GM21528 (cell line): Measurements from ENCODE around the gene GALM.
"Not testable (repeated sequence)": the region's sequence is repeated elsewhere in the genome, so short reads cannot be mapped to it uniquely, and the experiment has no call there.

Source experiments
- ATAC-seq: cut with Tn5 transposase; IDR thresholded peaks from one replicate; pipeline ENCODE4 v1.9.1; 2021; ENCODE audit warnings: mild to moderate bottlenecking, moderate library complexity; ENCODE audit not compliant: unreplicated experiment, low FRiP score

GALM gene

DNA sequence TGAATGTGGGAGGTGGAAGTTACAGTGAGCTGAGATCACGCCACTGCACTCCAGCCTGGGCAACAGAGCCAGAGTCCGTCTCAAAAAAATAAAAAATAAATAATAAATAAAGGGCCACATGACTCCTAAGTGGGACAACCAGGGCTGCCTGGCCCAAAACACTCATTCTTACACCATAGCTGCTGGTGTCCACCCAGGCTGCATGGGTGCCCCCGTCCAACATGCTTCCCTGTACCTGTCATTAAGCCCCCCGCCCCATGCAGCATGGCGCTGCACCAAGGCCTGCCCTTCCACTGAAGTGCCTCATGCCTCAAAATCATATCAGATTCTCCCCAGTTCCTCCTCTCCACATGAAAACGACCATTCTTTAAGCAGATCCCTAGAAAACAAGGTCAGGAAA is 10.8 kb downstream of the GALM start:
- no peak for ATAC-seq

DNA sequence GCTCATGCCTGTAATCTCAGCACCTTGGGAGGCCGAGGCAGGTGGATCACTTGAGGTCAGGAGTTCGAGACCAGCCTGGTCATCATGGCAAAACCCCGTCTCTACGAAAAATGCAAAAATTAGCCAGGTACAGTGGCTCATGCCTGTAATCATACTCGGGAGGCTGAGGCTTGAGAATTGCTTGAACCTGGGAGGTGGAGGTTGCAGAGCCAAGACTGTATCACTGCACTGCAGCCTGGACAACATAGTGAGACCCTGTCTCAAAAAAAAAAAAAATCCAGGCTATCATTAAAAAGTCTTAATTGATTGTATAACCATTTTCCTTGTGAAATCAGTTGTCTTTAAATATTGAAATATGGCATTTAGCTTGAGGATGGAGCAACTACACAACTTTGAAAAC is 15.0 kb downstream of the GALM start:
- ATAC-seq: not testable (repeated sequence)

DNA sequence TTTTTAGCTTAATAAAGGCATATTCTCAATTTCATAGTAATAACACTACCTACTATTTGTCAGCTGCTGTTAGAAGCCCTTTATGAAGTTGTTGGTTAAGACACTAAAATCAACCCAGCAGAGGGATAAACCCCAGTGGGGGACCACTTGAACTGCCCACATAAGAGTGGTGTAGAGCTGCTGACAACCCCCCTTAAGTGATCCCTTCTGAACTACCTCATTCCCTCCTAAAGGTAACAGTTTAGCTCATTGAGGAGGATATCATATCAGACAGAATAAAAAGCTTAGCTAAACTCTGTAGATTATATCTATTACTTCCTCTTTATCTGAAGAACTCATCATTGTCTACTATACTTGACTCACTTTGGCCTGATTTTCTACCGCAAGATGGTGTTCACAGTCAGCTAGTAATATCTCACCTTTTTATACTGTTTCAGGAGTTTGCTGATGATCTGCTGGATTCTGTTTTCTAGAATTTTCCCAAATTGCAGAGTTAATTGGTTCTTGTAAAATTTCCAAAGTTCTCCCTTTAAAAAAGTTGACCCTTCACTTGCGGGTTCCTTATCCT is 16.2 kb downstream of the GALM start:
- no peak for ATAC-seq

DNA sequence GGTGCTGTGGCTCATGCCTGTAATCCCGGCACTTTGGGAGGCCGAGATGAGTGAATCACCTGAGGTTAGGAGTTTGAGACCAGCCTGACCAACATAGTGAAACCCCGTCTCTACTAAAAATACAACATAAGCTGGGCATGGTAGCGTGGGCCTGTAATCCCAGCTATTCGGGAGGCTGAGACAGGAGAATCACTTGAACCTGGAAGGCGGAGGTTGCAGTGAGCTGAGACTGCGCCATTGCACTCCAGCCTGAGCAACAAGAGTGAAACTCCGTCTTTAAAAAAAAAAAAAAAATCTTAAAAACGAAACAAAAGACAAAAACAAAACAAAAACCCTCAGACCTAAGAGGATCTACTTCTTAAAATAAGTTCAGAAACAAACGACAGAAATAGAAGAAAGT is 16.7 kb downstream of the GALM start:
- not testable (repeated sequence) for ATAC-seq

DNA sequence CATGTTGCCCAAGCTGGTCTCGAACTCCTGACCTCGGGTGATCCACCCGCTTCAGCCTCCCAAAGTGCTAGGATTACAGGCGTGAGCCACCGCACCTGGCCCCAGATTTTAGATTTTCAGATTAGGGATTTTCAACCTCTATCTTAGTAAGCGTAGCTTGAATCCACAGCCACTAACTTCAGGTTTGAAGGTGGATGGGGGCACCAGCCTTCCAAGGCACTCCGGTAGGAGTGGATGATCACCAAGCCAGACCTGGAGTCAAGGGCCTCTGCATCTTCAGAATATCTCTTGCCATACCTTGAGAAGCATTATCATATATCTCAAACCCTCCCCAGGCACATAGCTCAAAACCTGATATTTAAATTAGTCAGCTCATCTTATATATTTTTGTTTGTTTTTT is 17.9 kb downstream of the GALM start:
- no peak for ATAC-seq

DNA sequence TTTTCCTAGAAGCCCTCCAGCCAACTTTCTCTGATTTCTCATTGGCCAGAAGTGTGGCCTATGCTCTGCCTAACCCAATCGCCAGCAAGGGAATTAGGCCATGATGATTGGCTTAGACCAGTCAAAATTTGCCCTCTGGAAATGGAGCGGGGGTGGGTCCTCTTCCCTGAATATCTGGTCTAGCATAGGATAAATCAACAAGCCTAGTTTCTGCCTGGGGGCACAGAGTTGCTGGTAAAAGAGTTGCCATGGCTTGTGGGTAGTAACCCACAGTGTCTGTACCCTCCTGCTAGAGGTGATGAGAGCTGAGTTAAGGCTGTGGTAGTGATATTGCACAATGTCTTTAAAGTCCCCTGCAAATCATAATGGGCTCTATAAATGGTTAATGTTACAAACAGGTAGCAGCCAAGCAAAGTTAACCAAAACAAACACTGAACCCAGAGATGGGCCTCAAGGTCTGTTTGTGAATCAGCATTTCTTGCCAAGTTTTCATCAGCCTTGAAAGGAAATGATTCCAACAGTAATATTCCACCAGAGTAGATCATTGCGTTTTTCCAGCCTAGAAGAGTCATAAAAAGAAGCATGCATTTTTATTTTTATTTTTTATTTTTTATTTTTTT is 19.3 kb downstream of the GALM start:
- ATAC-seq: no peak

DNA sequence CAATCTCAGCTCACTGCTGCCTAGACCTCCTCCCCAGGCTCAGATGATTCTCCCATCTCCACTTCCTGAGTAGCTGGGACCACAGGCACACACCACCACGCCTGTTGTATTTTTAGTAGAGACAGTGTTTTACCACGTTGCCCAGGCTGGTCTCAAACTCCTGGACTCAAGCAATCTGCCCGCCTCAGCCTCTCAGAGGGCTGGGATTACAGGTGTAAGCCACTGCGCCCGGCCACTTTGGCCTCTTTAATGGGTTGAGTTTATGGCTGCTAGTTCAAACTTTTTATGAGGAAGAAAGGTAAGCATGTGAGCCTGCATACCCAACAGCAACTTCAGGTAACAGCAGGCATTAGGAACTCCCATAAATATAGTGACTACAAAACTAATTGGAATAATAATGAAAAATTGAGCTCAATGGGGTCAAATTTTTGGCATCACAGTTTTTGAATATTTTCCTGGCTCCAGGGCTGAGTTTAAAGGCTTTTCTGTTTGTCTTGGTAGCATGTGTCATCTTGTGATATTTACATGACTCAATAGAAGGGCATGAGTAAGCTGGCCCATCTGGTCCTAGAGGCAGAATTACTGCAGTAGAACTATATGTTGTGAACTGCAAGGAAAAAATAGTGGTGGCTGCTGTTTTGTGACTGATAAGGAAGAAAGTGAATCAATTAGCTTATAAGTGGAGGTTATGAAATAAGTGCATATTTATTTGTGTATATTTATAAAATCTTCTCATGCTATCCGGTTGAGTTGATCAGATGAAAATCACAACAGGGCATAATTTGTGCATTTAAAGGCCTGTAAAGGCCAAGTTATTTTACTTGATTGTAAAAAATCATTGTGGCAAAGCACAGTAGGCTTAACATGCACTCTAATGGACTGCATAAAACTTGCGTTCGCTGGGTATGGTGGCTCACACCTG is 24.8 kb downstream of the GALM start:
- ATAC-seq: no peak

DNA sequence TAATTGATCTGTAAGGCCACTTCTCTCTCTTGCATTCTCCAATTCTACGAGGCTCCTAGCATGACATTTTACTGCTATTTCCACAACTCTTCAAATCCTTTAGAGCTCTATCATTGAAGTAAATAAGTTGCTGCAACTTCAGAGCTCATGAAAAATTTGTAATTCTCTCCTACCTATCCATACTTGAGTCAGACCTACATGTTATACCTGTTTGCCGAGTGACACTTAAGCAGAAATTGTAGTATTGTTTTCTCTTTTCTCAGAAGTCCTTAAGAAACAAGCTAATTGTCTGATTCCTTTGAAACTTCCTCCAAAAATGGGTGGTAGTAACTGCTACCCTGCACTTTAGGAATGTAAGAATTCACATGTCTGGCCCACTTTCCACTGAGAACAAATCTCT is 26.1 kb downstream of the GALM start:
- no peak for ATAC-seq

DNA sequence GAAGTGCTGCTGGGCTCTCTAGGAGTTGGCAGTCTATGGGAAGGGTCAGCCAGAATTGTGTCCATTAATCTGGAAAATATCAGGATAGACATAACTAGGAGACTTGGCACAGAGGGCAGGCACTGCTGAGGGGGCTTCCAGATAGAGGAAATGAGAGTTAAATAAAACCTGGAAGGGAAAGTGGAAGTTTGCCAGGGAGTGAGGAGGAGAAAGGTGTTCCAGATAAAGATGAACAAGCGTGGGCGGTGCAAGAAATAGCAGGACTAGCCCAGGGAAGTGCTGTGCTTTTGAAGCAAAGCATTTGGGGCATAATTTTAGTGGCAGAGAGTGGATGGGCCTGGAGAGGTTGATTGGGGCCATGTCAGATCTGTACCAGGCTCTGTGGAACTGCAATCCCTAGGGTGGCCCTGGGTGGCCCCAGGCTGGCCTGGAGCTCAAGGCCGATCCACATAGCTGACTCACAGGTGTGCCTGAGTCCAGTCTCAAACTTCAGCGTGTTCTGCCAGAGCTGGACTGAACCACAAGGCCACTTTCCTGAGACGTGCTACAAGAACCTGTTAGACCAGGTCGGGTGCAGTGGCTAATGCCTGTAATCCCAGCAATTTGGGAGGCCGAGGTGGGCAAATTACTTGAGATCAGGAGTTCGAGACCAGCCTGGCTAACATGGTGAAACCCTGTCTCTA is 26.9 kb downstream of the GALM start:
- no peak for ATAC-seq

DNA sequence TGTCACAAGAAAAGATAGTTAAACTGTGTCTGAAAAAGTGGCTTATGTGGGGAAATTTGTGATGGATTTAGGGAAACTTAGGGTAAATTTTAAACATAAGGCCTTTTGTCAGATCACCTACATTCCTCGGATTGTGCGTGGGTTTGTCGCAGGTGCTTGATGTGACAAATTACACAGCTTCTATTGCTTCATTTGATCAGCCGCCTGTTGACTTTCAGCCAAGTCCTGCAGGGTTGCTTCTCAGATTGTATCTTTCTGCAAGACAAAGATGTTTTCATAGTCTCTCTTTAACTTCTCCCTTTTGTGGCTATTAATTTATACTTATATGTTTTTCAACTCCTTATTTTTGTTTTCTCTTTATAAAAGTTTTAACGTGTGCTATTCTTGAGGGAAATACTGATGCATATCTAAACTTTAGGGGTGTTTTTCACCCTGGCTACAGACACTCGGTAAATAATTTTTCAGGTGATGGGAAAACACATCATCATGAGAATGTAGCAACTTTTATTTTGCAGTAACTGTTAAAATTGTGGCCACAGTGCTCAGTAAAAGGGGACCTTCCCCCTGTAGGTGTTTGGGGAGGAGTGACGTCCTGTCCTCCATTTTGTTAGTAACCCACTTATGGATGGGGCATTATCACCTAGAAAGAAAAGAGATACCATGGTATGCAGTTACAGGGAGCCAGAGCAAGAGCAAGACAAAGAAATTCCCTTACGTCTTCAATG is 31.4 kb downstream of the GALM start:
- ATAC-seq: no peak

DNA sequence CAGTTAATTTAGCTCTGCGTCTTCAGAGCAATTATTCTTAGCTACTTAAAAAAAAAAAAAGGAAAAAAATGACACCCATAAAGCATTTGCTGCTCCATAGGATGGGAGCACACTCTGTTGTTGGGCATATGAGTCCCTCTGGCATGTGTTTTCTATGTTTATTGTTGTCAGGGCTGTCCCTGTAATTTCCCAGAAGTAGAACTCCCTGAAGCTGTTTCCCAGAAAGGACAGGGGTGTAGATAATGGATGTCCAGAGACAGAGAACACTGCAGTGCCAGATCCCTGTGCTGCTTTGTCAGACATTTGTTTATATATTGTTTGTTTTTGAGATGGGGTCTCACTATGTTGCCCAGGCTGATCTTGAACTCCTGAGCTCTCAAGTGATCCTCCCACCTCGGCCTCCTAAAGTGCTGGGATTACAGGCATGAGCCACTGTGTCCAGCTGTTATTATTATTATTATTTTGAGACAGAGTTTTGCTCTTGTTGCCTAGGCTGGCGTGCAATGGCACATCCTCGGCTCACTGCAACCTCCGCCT is 32.6 kb downstream of the GALM start:
- ATAC-seq: no peak

DNA sequence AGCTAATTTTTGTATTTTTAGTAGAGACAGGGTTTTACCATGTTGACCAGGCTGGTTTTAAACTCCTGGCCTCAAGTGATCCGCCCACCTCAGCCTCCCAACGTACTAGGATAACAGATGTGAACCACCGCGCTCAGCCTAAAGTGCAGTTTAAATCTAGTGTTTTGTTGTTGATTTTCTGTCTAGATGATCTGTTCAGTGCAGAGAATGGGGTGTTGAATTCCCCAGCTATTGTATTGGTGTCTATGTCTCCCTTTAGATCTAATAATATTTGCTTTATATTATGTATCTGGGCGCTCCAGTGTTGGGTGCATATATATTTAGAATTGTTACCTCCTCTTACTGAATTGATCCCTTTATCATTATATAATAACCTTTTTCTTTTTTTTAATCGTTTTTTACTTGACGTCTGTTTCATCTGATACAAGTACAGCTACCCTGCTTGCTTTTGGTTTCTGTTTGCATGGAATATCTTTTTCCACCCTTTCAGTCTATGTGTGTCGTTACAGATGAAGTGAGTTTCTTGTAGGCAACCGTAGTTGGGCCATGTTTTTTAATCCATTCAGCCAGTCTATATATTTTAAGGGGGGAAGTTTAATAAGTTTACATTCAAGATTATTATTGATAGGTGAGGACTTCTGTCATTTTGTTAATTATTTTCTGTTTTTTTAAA is 34.3 kb downstream of the GALM start:
- no peak for ATAC-seq

DNA sequence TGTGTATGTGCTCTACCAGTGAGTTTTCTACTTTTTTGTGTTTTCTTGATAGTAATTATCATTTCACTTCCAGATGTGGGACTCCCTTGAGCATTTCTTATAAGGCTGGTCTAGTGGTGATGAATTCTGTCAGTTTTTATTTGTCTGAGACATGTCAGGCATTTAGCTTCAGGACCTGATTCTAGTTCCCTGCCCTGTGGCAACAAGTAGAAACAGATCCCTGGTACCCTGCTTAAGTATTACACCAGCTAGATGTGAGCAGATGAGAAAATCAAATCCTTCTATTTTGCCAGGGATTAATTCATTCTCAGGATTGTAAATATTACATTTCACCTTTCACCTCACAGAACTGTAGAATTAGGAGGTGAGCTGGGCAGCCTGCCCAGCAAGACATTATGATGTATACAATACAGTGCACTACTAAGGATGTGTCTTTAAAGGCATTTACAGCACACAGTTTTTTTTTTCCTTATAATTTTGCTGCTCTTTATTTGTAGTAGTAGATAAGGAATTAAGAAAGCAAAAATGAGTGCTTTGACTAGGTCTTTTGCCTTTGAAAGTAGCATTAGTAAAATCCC is 35.1 kb downstream of the GALM start:
- ATAC-seq: no peak

DNA sequence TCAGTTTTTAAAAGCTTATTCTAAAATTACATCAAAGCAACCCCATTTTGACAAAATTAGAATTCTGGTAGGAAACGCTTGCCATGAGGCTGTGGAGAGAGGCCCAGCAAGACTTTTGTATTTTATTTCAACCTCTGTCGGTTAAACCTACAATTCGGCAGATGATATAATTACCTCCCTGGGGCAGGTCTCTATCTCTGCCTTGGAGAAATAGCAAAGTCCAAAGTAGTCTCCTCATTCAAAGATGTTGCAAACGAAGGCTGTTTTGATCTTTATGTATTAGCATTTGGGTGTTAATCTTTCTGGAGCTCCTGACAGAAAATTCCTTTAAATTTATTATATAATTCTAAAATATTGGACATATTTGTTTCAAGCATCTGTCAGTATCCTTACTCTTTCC is 35.6 kb downstream of the GALM start:
- ATAC-seq: no peak

DNA sequence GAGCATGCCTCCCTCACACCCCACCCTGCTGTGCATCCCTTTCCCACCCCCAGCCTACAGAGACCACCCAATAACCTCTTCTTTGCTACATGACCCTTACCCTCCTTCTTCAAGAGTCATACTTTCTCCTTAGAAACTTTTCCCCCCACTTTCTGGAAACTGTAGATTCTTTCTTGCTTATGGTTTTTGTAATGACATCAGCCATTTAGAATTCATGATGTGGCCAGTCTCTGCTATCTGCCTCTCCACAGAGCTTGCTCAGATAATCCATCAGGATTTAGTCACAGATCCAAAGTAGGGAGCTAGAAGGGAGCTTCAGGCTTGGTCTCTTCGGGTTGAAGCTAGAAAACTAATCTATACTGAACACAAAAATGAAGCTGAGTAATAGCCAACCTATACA is 36.5 kb downstream of the GALM start:
- ATAC-seq: no peak

DNA sequence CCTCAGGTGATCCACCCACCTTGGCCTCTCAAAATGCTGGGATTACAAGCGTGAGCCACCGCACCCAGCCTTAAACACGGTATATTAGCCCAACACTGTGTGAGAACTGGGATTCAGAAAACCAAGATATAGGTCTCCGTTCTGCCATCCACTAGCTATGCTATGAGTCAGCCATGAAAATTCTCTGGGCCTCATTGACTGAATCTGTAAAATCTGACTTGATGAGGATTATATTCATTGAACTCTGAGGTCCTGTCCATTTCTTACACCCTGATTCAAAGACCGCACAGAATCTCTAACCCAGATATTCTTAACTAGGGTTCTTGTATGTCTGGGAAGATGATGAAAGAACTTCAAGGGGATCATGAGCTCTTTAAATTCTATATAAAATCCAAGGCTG is 37.4 kb downstream of the GALM start:
- ATAC-seq: not testable (repeated sequence)

DNA sequence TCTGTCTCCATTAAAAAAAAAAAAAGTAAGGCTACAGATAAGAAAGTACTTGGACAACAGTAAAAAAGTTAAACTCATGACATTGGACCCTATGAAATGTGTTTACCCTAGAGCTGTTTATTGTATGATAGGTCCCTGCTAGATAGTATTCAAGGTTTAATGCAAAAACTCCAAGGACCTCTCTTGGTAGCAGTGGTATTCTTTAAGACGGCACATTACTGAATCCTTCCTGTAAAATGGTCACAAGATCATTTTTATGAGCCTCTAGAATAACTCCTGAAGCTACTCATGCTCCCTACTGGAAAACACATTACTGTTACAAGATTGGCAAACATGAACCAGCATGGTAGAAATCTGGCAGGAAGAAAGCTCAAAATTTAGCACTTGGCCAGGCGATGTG is 38.8 kb downstream of the GALM start:
- ATAC-seq: no peak

DNA sequence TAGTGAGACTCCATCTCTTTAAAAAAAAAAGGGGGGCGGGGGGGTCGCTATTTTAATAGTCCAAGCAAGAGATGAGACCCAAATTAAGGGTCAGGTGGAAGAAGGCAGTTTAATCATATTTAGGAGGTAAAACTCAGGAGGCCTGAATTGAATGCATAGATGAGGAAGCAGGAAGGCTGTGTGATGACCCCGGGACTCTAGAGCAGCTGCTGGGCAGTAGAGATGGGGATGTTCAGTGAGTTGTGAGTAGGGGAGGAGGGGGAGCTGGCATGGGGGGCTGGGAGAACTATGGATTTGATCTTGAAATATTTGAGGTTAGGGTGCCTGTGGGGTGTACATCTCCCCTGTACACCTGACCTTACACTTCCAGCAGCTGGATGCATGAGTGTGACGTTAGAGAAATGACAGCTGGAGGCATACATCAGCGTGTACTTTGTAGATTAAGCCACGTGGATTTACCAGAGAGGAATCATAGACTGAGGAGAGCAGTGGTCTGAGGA is 41.0 kb downstream of the GALM start:
- no peak for ATAC-seq

DNA sequence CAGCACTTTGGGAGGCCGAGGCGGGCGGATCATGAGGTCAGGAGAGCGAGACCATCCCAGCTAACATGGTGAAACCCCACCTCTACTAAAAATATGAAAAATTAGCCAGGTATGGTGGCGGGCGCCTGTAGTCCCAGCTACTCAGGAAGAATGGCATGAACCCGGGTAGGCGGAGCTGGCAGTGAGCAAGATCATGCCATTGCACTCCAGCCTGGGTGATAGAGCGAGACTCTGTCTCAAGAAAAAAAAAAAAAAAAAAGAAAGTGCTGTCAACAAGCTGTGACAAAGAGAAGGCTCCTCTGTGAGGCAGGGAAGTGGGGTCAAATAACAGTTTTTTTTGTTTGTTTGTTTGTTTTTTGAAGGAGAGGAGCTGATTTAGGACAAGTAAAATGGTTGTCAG is 42.6 kb downstream of the GALM start:
- ATAC-seq: not testable (repeated sequence)
